Hepatocyte (in vitro differentiated cells): ENCODE data around the gene DCLK2. TPM values are rescaled to one million over a fixed set of nuclear protein-coding genes. Genes with fewer than 3 reads are reported as not detected.

Source experiments
- polyA plus RNA-seq: library from polyadenylated mRNA; unstranded; fragments of >200 nt; fragmentation: Nextera tagmentation; extraction: Ambion mirVana; gene quantifications from 2 replicates; pipeline ENCODE4 v1.2.1, GENCODE V29; 2016
- small RNA-seq: library from RNA; depleted of rRNA; stranded (forward); fragments of <200 nt; gene quantifications from one replicate; pipeline ENCODE3, GENCODE V24; 2014
- total RNA-seq: library from RNA; depleted of rRNA; stranded (reverse); fragments of >200 nt; gene quantifications from 2 replicates; pipeline ENCODE4 v1.2.3, GENCODE V29; 2014

Gene DCLK2
- total and polyA plus RNA-seq, 2 experiments from 2014 or later: 1.5 to 2.8 TPM

Small RNA genes within 50 kb of the gene (small RNA-seq; reads per million reads assigned to genes)
- gene RNU7-194P: not detected
